GM18867 (cell line): Measurements from ENCODE around the gene OLFM4.

Experiments used
- ATAC-seq: cut with Tn5 transposase; IDR thresholded peaks from one replicate; pipeline ENCODE4 v1.9.1; 2021; ENCODE audit warnings: mild to moderate bottlenecking, moderate library complexity; ENCODE audit not compliant: unreplicated experiment

OLFM4 gene, protein sequence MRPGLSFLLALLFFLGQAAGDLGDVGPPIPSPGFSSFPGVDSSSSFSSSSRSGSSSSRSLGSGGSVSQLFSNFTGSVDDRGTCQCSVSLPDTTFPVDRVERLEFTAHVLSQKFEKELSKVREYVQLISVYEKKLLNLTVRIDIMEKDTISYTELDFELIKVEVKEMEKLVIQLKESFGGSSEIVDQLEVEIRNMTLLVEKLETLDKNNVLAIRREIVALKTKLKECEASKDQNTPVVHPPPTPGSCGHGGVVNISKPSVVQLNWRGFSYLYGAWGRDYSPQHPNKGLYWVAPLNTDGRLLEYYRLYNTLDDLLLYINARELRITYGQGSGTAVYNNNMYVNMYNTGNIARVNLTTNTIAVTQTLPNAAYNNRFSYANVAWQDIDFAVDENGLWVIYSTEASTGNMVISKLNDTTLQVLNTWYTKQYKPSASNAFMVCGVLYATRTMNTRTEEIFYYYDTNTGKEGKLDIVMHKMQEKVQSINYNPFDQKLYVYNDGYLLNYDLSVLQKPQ

DNA sequence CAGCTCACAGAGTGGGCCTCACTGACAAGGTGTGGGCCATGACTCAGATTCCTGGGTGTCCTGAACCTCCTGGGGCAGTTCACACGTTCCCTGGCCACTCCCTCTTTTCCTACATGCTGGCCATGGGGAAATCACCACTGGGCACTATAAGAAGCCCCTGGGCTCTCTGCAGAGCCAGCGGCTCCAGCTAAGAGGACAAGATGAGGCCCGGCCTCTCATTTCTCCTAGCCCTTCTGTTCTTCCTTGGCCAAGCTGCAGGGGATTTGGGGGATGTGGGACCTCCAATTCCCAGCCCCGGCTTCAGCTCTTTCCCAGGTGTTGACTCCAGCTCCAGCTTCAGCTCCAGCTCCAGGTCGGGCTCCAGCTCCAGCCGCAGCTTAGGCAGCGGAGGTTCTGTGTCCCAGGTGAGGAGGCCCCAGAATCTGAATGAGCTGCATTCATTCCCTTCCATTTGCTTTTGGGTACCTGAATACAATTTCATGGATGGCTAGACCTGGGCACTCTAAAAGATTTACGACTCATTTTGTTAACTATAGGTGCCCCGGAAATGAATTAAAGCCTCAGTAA, at the start of gene OLFM4:
Gene OLFM4, plus strand, starts transcription at position 177 of the 567 bp plus-strand sequence. Its CDS starts 24 bp downstream, at position 201.
- no peak for ATAC-seq

DNA sequence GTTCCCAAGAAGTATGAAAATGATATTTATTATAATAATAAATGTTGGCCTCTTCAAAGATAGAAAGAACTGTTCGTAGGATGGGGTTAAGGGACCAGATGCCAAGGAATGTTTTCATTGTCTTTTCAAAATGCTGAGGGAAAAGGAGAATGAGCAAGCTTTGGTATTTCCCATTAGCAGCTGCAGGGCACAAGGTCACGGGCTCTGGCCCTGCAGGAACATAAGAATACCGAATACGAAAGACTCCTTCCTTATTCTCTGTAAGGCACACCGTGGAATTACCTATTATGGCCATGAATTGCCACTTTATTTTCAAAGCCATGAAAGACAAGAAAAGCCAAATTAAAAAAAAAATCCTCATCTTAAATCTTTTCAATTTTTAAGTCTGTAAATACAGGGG, 49.6 kb upstream of the OLFM4 start:
- no peak for ATAC-seq

DNA sequence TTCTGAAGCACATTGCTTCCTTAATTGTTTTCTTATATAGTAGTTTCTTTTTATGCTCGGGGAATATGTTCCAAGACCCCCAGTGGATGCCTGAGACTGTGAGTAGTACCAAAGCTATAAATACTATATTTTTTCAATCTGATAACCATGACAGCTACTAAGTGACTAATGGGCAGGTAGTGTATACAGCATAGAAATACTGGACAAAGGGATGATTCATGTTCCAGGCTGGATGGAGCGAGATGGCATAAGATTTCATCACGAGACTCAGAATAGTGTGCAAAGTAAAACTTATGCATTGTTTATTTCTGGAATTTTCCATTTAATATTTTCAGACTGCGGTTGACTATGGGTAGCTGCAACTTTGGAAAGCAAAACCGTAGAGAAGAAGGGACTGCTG, 47.9 kb upstream of the OLFM4 start:
- no peak for ATAC-seq

DNA sequence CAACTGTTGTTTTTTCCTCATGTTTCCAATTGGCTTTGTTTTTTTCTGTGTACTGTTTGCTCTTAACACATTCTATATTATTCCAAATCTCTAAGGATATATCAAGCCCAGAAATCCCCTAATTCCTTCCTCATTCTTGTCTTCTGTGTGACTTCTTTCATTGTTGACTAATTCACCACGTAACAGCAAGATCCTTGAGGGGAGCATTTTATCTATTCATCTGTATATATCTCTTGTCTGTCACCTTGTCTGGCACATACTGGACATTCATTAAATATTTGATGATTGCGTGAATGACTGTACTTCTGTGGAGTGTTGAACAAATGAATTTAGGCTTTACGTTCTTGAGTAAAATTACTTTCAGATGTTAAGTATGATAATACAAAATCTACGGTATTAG, 44.8 kb upstream of the OLFM4 start:
- no peak for ATAC-seq

DNA sequence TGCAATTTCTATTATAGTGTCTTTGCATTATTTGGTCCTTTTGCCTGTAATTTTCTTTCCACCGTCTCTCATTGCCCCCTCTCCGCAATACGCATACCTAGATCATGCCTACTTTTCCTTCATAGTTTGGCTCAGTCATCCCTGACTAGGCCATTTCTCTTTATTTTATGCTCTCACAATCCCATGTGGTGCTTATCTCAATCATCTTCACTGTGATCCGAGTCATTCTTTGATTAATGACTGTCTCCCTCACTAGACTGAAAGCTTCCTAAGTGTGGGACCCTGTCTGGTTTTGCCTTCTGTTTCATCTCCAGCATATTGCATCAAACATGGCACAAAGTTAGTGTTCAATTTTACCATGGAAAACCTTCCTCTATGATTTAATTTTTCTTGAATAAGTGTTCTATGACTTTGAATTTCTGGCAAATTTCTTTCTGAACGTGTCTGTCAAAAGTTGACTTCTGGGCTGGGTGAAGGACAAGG, 43.7 kb upstream of the OLFM4 start:
- no peak for ATAC-seq

DNA sequence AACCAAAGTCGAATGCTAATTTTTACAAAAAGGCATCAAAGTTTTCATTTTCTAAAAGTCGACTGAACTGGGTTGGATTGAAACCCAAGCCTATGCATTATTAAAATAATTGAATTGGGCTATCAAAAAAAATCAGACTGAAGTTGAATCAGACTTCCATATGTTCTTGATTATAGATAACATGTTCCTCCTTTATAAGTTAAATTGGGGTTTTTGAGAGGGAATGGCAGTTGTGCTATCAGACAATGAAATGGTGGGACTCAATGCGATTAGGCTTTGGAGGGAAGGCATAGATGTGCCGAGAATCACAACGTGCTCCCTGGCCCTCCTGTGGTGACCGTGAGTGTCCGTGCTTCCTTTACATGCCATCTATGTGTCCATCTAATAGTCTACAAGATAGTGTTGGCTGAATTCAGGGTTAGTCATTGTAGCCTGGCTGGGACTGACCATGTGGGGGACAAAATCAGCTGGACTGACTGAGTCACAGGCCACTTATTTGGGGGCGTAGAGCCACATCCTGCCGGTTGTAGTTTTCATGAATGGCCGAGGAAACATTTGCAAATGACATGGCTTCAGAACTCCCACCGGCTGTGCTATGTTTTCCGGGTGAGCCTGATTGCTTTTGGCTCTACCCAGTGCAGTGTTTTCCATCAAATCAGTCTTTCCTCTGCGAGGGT, 37.1 kb upstream of the OLFM4 start:
- ATAC-seq = no peak

DNA sequence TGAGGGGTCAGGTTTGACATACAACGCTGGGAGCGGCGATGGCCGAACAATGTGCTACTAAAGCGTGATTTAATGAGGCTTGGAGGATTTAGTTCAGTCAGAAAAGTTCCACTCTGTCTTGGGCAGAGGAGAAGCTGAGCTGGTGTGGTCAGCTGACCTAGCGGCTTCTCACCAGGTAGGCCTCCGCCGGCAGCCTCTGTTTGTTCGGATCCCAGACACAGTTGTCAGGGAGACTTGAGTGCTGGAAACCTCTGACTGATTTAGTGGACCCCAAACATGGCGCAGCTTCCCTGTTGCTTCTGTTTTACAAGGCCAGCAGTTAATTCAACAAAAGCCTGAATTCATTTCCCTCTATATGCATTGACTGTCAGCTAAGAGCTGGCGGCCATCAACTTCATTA, 36.5 kb upstream of the OLFM4 start:
- ATAC-seq = no peak

DNA sequence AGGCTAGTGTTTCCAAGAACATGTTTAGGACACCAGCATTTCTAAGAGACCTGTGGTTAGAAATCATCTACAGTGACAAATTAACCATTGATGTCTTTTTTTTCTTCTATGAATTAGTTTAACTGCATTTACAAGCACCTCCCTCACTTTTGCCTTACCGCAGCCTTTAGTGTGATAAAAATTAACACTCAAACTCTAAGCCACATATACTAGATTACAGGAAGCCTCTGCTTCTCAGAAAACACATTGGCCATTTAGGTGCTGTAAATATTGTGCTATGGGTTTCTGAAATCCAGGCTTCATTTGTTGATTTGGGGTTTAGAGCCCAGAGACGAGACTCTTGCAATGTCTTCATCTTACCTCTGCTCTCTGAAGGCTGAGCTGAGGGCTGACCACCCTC, 34.6 kb upstream of the OLFM4 start:
- no peak for ATAC-seq

DNA sequence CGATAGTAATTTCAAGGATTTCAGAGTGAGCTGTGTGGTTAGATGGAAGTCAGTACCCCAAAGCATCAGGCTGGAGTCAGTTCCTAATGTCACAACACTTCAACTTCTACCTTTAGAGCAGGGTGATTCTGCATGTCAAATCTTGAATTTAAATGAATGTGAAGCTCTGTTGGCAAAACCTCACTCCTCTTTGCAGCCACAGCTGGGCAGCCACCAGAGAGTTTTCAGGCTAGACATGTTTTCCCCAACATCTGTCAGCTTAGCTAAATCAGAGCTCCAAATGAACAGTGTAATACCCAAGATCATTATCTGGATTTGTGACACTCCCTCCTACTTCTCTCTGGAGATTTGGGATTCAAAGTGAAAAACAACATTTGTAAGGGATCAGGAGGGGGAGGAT, 33.7 kb upstream of the OLFM4 start:
- ATAC-seq = no peak

DNA sequence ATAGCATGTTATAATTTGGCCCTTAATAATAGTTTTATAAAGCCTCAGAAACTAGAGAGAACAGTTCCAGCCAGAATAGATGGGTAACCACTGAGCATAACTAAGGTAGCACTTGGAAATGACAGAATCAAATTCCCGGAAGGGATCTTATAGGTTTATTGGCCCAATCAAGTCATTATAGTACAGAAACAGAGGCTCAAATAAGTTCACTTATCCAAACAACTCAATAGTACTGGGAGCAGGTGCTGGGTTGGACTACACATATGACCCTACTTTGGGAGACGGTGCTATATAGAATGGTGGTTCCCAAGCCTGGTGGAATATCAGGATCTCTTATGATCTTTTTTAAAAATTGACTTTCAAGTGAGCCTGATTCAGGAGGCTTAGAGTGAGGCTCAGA, 32.7 kb upstream of the OLFM4 start:
- ATAC-seq = no peak

DNA sequence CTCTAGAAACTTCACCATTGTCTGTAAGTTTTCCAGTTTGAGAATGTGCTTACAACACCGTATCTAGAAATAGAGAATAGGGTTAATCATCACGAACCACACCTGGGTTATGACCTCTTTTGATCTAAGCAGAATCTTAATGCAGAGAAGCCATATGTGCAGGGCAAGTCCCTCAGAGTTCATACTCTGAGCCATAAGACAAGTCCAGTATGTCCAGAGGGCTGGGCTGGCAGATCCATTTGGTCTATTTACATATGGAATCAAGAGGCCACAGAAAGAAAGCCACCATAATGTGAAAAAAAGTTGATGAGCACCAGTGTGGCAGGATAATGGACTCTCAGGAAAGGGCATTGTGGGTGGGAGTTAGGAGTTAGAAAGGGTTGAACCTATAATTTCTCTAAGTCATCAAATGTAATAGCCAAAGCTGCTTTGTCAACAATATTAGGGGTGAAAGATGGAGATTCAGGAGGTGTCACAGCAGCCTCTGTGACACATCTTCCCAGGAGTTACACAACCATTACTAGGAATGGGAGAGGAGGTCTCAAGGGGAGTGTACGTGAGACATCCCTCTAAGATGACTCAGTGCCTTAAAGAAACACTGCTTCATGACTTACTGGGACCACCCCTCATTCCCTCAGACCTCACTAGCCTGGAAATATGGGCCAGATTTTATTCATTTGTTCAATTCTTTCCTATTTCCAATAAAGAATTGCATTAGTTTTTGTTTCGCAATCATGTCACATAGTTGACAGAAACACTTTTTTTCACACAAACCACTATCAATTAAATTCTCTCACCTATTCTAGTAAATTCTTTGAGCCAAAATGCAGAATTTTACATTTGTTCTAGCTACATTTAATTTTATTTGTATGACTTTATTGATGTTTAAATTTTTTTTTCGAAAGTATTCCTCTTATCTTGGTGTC, 30.4 kb upstream of the OLFM4 start:
- no peak for ATAC-seq

DNA sequence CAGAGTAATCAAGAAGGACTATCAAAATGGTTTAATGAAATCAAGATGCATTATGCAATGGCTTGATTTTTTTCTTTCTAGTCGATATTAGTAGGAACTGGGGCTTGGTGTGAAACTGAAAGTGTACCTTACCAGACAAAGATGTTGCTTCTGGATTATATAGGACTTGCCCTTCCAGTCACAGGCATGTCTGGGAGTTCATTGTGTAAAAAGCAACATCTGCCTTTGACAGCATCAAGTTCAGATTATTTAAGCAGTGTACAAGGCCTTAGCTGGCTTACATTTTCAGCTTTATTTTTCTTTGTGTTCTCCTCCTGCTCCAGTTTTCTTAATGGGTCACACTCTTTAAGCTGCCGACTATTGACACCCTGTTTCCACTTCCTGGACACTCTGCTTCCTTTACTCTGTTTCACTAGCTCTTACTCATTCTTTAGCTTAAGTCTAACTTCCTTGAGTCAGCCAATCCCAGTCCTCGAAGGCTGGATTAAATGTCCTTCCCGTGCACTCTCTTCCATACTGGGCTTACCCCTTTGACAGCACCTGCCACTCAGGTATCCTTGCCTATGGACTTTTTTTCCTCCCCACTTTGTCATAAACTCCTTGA, 29.4 kb upstream of the OLFM4 start:
- ATAC-seq = no peak

DNA sequence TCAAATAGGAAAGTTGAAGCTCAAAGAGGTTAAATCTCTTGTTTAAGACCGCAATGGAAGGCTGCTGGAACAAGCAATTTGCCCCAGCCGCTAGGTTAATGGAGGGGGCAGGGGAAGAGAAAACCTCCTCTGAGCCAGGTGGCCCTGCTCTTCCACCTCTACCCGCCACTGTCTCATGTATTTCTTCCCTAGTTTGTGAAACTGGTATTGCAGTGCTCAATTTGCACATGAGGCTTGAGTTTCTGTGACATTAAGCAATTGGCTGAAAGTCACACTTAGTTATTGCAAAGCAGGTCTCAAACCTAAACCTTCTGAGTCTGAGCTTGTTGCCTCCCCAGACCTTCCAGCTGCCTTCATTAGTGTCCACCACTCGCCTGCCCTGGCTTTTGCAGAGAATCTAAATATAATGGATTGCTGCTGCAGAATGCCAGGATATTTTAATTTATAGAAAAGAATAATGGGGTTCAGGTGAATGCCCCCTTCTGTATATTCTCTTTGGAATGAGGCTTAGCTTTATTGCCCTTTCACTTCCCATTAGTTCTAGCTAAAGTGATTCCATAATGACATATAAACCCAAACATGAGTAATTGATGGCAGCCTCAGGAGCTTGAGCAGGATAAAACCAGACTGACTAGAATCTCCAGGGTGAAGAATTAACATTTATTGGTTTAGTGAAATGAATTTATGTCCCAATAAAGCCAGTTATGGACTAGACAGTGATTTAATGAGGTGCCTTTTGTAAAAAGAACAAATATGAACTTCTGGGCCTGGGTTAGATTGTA, 27.0 kb upstream of the OLFM4 start:
- ATAC-seq = no peak

DNA sequence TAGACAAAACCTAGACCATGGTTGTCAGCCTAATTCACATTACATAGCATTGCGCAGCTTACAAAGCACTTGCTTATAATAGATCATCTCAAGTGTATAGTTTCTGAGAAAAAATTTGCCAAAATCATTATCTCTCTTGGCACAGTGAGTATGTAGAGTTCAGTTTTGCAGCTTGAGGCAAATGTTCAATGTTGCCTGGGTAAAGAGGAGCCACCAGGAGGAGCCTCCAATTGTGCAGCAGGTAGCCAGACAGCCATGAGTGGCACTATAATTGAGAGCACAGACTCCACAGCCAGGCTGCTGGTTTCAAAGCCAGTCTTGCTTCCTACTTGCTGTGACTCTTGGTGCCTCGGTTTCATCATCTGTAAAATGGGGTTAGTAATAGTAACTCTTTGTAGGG, 24.0 kb upstream of the OLFM4 start:
- no peak for ATAC-seq

DNA sequence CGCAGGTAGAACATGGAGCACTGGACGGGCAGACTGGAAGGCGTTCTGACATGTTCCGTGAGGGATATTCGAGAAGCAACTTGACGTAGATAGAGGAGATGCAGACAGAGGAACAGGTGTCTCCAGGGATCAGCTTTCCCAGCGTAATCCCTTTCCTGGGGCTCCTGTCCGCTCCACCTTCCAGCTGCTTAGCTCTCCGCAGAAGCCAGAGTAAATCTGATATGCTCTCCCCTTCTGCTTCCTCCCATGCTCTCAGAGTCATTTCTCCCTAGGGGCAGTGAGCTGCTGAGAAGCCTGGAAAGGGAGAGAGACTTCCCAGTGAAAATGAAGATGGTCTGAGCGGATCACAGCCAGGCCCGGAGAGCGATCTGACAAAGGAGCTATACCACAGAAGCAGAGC, 23.0 kb upstream of the OLFM4 start:
- ATAC-seq = no peak

DNA sequence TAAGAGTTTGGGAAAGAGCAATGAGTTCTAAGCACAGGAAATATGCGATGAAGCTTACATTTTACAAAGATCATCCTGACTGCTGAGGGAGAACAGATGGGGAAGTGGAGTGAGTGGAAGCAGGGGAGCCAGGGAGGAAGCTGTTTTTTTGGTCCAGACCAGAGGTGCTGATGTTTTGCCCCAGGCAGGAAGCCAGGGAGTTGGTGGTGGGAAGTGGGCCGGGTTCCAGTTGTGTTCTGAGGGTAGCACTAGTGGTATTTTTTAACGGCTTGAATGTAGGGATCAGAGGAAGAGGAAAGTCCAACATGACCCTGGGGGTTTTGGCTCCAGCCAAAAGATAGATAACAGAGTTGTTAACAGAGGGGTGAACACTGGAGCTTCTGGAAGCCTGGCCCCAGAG, 20.7 kb upstream of the OLFM4 start:
- no peak for ATAC-seq

DNA sequence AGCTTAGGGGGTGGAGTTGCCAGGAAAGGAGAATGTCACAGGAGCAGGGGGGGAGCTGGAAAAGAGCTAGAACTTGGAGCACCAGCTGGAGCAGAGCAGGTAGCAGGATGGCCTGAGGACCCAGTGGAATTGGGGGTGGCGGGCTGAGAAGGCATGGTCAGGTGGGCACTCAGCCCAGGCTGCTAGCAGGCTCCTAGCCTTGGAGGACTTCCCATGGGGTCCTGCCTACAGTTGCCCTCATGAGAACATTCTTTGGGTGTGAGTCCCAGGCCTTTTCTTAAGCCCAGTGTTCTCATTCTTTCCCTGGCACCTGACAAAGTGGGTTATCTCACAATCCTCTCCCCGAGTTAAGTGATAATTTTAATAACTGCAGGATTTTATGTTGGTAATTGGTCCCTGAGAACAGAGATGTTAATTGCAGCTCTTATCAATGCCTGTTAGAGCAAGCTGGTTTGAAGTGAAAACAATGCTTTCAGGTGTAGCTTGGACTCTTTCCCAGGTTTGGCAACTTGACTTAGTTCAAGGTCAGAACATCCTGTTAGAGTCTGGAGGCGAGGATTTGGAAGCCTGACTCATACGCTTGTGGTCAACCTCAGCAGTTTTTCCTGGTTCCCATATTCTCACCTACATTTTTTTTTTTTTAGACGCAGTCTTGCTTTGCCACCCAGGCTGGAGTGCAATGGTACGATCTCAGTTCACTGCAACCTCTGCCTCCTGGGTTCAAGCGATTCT, 18.1 kb upstream of the OLFM4 start:
- ATAC-seq = no peak

DNA sequence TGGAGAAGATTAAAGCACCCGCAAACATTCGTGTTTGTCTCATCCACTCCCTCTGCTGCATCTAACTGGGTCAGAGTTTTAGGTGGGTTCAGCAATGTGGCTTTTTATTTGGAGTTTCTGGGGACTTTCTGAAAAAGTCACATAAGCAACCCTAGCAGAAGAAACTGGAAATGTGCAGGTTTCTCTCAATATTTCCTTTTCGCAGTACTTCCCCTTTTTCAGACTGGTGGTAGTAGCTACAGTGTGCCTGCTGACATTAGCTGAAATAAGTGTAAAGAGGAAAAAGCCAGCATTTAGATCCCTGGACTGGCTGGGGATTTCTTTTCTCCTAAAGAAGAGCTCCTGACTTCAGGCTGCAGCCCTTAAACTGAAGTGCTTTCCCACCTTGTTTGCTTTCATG, 15.9 kb upstream of the OLFM4 start:
- peak; percentile 77 for ATAC-seq

DNA sequence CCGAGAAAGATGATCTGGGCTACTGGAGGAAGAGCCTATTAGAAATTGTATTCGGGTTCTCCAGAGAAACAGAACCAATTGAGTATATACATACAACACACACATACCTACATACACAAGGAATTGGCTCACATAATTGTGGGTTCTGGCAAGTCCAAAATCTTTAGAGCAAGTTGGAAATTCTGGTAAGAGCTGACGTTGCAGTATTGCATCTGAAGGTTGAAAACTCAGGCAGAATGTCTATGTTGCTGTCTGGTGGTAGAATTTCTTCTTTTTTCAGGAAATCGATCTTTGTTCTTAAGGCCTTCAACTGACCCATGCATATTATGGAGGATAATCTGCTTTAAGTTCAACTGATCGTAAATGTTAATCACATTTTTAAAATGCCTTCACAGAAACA, 15.5 kb upstream of the OLFM4 start:
- no peak for ATAC-seq
